Neural cell (in vitro differentiated cells): ENCODE results near the gene PKP1.

Experiments
- EZH2 ChIP-seq: fragments of 200-600, 300-800 bp; shearing (Covaris generic), sonication (generic); IDR thresholded peaks from 2 replicates; pipeline ENCODE4 v1.6.1; 2014; ENCODE audit warnings: antibody characterized with exemption, low read length, borderline replicate concordance, mild to moderate bottlenecking; ENCODE audit not compliant: insufficient read depth, poor library complexity, severe bottlenecking
- POLR2AphosphoS5 ChIP-seq: IDR thresholded peaks from 2 replicates; pipeline ENCODE4 v1.6.1; 2012
- RAD21 ChIP-seq: fragments of 450-650 bp; conservative IDR thresholded peaks from 2 replicates; pipeline ENCODE4 v1.6.1; 2014; ENCODE audit warnings: antibody characterized with exemption, mild to moderate bottlenecking, moderate library complexity
- TAF1 ChIP-seq: IDR thresholded peaks from 2 replicates; pipeline ENCODE4 v1.6.1; 2012; ENCODE audit warnings: low read depth
- TF ChIP-seq, protein P1 (sequence below): fragments of 450-650 bp; IDR thresholded peaks from 2 replicates; pipeline ENCODE4 v1.5.1; 2014; ENCODE audit warnings: antibody characterized with exemption, mild to moderate bottlenecking, moderate library complexity; ENCODE audit not compliant: poor library complexity, severe bottlenecking

DNA sequence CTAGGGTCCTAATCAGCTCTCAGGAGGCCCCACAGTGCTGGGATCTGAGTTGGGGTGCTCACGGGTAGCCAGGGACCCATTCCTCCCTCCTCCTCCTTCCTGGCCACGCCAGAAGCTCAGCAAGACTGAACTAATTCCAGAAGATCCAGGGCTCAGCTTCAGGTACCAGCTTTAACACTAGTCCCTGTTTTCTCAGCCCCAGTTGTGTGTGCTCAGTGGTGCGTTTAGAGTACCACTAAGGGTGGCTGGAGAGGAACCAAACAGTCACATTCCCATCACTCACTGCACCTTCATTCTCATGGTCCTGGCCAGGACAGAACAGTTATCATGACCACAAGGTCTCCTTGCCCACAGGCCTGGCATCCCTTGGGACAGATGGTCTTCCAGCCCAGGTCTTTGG, 20.8 kb downstream of the PKP1 start:
- TF ChIP-seq EZH2 (no peak), POLR2AphosphoS5 (no peak), TAF1 (no peak), RAD21 (no peak)
- TF ChIP-seq, protein P1, sequence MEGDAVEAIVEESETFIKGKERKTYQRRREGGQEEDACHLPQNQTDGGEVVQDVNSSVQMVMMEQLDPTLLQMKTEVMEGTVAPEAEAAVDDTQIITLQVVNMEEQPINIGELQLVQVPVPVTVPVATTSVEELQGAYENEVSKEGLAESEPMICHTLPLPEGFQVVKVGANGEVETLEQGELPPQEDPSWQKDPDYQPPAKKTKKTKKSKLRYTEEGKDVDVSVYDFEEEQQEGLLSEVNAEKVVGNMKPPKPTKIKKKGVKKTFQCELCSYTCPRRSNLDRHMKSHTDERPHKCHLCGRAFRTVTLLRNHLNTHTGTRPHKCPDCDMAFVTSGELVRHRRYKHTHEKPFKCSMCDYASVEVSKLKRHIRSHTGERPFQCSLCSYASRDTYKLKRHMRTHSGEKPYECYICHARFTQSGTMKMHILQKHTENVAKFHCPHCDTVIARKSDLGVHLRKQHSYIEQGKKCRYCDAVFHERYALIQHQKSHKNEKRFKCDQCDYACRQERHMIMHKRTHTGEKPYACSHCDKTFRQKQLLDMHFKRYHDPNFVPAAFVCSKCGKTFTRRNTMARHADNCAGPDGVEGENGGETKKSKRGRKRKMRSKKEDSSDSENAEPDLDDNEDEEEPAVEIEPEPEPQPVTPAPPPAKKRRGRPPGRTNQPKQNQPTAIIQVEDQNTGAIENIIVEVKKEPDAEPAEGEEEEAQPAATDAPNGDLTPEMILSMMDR: no peak
